ENCODE measurements around the gene TRERF1. TPM values are rescaled to one million over a fixed set of nuclear protein-coding genes. Genes with fewer than 3 reads are reported as not detected.

Gene TRERF1
- total RNA-seq, 1 donor from 2014 or later: 12.4 TPM

- no peak overlapping the region for H3K4me3 Mint-ChIP-seq
- no peaks in the 10 kb centered on the region for H3K9me3 Mint-ChIP-seq
- peak overlapping the region; percentile 9 for H3K27ac Mint-ChIP-seq (ENCODE audit: unreplicated experiment)
These were observed 23.2 kb downstream of the TRERF1 start for GRCh38 chr6:42428326-42429041.

GRCh38 chr6:42427871-42428270 is 23.9 kb downstream of the TRERF1 start:
- Mint-ChIP-seq H3K27ac (ENCODE audit: unreplicated experiment) (no peak overlapping the region), H3K4me3 (no peak overlapping the region), H3K4me1 (peaks cover 29% of the 10 kb centered on the region), H3K27me3 (ENCODE audit: low read depth) (no peaks in the 10 kb centered on the region), H3K36me3 (ENCODE audit: low read depth) (peaks cover 6% of the 10 kb centered on the region), H3K9me3 (no peaks in the 10 kb centered on the region)
- DNase-seq (ENCODE audit: low read depth, low spot score): no peak
- TF ChIP-seq CTCF (conservative IDR thresholded peaks at IDR 0.05): no peak

More at GRCh38 chr6:42428326-42429041, 23.2 kb downstream of the TRERF1 start:
- H3K36me3 Mint-ChIP-seq (ENCODE audit: low read depth): peaks cover 10% of the 10 kb centered on the region
- no peaks in the 10 kb centered on the region for H3K27me3 Mint-ChIP-seq (ENCODE audit: low read depth)
- peaks cover 29% of the 10 kb centered on the region for H3K4me1 Mint-ChIP-seq
- no peak for TF ChIP-seq CTCF (conservative IDR thresholded peaks at IDR 0.05)
- DNase-seq (ENCODE audit: low read depth, low spot score): no peak

- peaks cover 29% of the 10 kb centered on the region for H3K4me1 Mint-ChIP-seq
- H3K9me3 Mint-ChIP-seq: no peaks in the 10 kb centered on the region
- no peak for TF ChIP-seq CTCF (conservative IDR thresholded peaks at IDR 0.05)
- no peaks in the 10 kb centered on the region for H3K27me3 Mint-ChIP-seq (ENCODE audit: low read depth)
- no peak overlapping the region for H3K27ac Mint-ChIP-seq (ENCODE audit: unreplicated experiment)
- no peak for DNase-seq (ENCODE audit: low read depth, low spot score)
- no peak overlapping the region for H3K4me3 Mint-ChIP-seq
- peaks cover 6% of the 10 kb centered on the region for H3K36me3 Mint-ChIP-seq (ENCODE audit: low read depth)
These were observed 25.5 kb downstream of the TRERF1 start for GRCh38 chr6:42426191-42426590.

- Mint-ChIP-seq H3K4me3 (no peak overlapping the region), H3K4me1 (peaks cover 31% of the 10 kb centered on the region)
- no peak for DNase-seq (ENCODE audit: low read depth, low spot score)
These were observed 26.7 kb downstream of the TRERF1 start for GRCh38 chr6:42424906-42425474.

GRCh38 chr6:42423244-42423643 is 28.5 kb downstream of the TRERF1 start:
- Mint-ChIP-seq H3K9me3 (no peaks in the 10 kb centered on the region), H3K36me3 (ENCODE audit: low read depth) (peaks cover 2% of the 10 kb centered on the region), H3K4me3 (no peak overlapping the region), H3K27me3 (ENCODE audit: low read depth) (no peaks in the 10 kb centered on the region), H3K27ac (ENCODE audit: unreplicated experiment) (peak overlapping the region; percentile 35), H3K4me1 (peaks cover 18% of the 10 kb centered on the region)
- DNase-seq (ENCODE audit: low read depth, low spot score): no peak
- TF ChIP-seq CTCF (conservative IDR thresholded peaks at IDR 0.05): no peak

More at GRCh38 chr6:42424906-42425474, 26.7 kb downstream of the TRERF1 start:
- Mint-ChIP-seq H3K27ac (ENCODE audit: unreplicated experiment) (no peak overlapping the region), H3K9me3 (no peaks in the 10 kb centered on the region), H3K27me3 (ENCODE audit: low read depth) (no peaks in the 10 kb centered on the region), H3K36me3 (ENCODE audit: low read depth) (peaks cover 6% of the 10 kb centered on the region)
- no peak for TF ChIP-seq CTCF (conservative IDR thresholded peaks at IDR 0.05)
